GM06990 (cell line): Measurements from ENCODE around the gene PHF21B.

ENCODE experiments used
- DNase-seq: peaks from one replicate; pipeline ENCODE4 v3.0.0-alpha.2; 2011; ENCODE audit not compliant: insufficient read length; ENCODE audit errors: extremely low read depth
- H3K27me3 ChIP-seq: replicated peaks from 2 replicates; pipeline ENCODE4 v1.6.0; 2011; ENCODE audit warnings: low read length; ENCODE audit not compliant: control insufficient read depth, insufficient read depth
- H3K36me3 ChIP-seq: 2 replicates; pipeline ENCODE4 v1.5.1; 2011; ENCODE audit warnings: low read length; ENCODE audit not compliant: control insufficient read depth, insufficient read depth
- H3K4me3 ChIP-seq: replicated peaks from 2 replicates; pipeline ENCODE4 v1.5.1; 2011; ENCODE audit warnings: low read depth, mild to moderate bottlenecking, control low read depth, low read length
- TF ChIP-seq, protein P1 (sequence below): IDR thresholded peaks from 2 replicates; pipeline ENCODE4 v1.5.1; 2011; ENCODE audit warnings: low read length, control low read depth, mild to moderate bottlenecking, inconsistent platforms; ENCODE audit not compliant: insufficient read depth, poor library complexity, severe bottlenecking

The PHF21B gene

GRCh38 chr22:44842417-44842816 is 167.4 kb downstream of the PHF21B start:
- H3K36me3 ChIP-seq = no peaks in the 10 kb centered on the region
- H3K27me3 ChIP-seq = no peaks in the 10 kb centered on the region
- no peak overlapping the region for H3K4me3 ChIP-seq
- TF ChIP-seq, protein P1, sequence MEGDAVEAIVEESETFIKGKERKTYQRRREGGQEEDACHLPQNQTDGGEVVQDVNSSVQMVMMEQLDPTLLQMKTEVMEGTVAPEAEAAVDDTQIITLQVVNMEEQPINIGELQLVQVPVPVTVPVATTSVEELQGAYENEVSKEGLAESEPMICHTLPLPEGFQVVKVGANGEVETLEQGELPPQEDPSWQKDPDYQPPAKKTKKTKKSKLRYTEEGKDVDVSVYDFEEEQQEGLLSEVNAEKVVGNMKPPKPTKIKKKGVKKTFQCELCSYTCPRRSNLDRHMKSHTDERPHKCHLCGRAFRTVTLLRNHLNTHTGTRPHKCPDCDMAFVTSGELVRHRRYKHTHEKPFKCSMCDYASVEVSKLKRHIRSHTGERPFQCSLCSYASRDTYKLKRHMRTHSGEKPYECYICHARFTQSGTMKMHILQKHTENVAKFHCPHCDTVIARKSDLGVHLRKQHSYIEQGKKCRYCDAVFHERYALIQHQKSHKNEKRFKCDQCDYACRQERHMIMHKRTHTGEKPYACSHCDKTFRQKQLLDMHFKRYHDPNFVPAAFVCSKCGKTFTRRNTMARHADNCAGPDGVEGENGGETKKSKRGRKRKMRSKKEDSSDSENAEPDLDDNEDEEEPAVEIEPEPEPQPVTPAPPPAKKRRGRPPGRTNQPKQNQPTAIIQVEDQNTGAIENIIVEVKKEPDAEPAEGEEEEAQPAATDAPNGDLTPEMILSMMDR = no peak
- no peak for DNase-seq

DNA sequence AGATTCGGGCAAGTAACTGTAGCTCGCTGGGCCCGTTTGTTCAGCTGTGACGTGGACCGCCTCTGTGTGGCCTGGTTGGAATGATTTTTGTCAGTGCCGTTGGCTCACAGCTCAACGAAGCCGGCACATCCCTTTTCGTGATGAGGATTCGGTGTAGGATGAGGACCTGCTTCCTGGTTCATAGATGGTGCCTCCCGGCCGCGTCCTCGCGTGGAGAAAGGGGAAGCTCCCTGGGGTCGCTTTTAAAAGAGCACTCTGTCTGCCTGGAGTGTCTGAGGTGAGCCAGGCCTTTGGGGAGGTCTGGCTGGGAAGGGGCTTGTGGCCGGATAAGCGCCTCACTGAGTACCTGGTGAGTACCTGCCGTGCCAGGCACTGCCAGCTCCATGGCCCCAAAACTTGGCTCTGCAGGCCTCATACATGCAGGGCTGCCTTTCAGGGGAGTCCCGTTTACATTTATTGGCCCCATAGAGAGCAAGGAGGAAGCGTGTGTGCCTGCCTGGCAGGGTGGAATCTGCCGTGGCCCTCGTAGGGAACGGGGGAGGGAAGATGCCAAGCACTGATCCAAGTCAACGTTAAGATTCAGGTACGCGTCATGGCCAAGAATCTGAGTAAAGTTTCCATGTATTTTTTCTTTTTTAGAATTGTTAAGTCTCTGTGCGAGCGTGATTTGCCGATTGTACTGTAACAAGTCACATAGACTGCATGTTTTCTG is 169.0 kb downstream of the PHF21B start:
- TF ChIP-seq, protein P1 = no peak
- Histone ChIP-seq H3K27me3 (no peaks in the 10 kb centered on the region), H3K4me3 (no peak overlapping the region), H3K36me3 (no peaks in the 10 kb centered on the region)
- DNase-seq = no peak

- no peaks in the 10 kb centered on the region for H3K36me3 ChIP-seq
- no peaks in the 10 kb centered on the region for H3K27me3 ChIP-seq
- TF ChIP-seq, protein P1 = no peak
- DNase-seq = no peak
- H3K4me3 ChIP-seq = no peak overlapping the region
These were observed 170.1 kb downstream of the PHF21B start for GRCh38 chr22:44839721-44840120.

GRCh38 chr22:44839061-44839460 is 170.7 kb downstream of the PHF21B start:
- Histone ChIP-seq H3K27me3 (no peaks in the 10 kb centered on the region), H3K4me3 (no peak overlapping the region), H3K36me3 (no peaks in the 10 kb centered on the region)
- TF ChIP-seq, protein P1 = no peak
- DNase-seq = no peak

DNA sequence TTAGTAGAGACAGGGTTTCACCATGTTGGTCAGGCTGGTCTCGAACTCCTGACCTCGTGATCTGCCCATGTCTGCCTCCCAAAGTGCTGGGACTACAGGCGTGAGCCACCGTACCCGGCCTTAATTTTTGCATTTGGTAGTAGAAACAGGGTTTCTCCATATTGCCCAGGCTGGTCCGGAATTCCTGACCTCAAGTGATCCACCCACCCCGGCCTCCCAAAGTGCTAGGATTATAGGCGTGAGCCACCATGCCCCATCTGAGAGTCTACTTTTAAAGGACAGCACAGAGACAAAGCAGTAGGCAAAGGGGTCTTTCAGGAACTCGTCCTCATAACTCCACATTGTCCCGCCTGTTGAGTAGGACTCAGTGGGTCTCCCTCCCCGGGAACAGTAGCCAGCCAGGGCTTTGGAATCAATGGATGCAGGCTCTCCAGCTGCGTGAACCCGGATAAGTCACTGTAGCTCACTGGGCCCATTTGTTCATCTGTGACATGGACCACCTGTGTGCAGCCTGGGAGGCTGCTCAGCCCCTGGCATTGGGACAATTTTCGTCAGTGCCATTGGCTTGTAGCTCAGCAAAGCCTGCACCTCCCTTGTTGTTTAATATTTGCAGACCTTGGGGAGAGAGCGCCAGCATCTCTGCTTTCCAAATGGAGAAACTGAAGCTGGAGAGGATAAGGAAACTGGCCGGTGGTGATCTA is 171.3 kb downstream of the PHF21B start:
- TF ChIP-seq, protein P1 = no peak
- Histone ChIP-seq H3K27me3 (no peaks in the 10 kb centered on the region), H3K36me3 (no peaks in the 10 kb centered on the region), H3K4me3 (no peak overlapping the region)
- no peak for DNase-seq

DNA sequence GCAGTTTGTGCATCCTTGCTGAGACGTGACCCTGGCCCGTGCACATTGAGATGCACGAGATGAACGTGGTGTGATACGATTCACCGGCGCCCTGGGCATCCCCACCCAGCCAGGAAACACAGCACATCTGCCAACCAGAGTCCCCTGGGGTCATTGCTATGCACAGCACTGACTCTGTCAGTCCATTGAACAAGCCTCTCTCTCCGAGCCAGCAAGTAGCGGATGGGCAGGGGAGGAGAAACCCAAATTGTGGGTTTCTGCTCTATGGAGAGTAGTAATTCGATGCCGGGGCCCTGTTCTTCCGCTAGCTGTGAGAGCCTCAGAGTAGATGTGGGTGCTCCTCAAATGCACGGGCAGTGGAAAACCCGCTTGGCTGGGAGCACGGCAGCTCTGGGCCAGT is 172.3 kb downstream of the PHF21B start:
- no peak for DNase-seq
- TF ChIP-seq, protein P1 = no peak
- Histone ChIP-seq H3K36me3 (no peaks in the 10 kb centered on the region), H3K27me3 (no peaks in the 10 kb centered on the region), H3K4me3 (no peak overlapping the region)
